Gastrocnemius medialis (tissue), 4 donors: Measurements from ENCODE around the gene PRPH2. TPM values are rescaled to one million over a fixed set of nuclear protein-coding genes. Genes with fewer than 3 reads are reported as not detected.

Experiments used
- ATAC-seq, 2 donors: fragments of 150-250 bp; one replicate each; pipeline ENCODE4 v1.9.1; 2016
- DNase-seq, 2 donors: peaks; one replicate each; pipeline ENCODE4 v3.0.0-alpha.2; 2019
- H3K27ac ChIP-seq, 4 donors: fragments of 200-600 bp; sonication (generic); 1 replicate in 1 of 4; 2 replicates in 3 of 4; pipeline ENCODE4 v1.5.1; 2016 to 2018; ENCODE audit warnings: mild to moderate bottlenecking in 2 of 4, moderate library complexity in 1 of 4
- H3K27me3 ChIP-seq, 3 donors: fragments of 200-600 bp; sonication (generic) in 2 of 3; 1 replicate in 1 of 3; 2 replicates in 2 of 3; pipeline versions ENCODE4 v1.5.1 to v1.6.0; 2016 to 2019; ENCODE audit warnings: mild to moderate bottlenecking in 1 of 3, moderate library complexity in 1 of 3
- H3K36me3 ChIP-seq, 2 donors: fragments of 200-600 bp; sonication (generic) in 1 of 2; one replicate each; pipeline ENCODE4 v1.5.1; 2017 to 2018
- H3K4me1 ChIP-seq, 2 donors: fragments of 200-600 bp; sonication (generic) in 1 of 2; one replicate each; pipeline ENCODE4 v1.5.1; 2016 to 2017; ENCODE audit warnings: mild to moderate bottlenecking in 2 of 2
- H3K4me3 ChIP-seq, 4 donors: fragments of 200-600 bp; sonication (generic) in 3 of 4; 1 replicate in 1 of 4; 2 replicates in 3 of 4; pipeline ENCODE4 v1.5.1; 2016 to 2019; ENCODE audit warnings: mild to moderate bottlenecking in 2 of 4
- H3K9me3 ChIP-seq, 3 donors: fragments of 200-600 bp; sonication (generic) in 2 of 3; 1 replicate in 1 of 3; 2 replicates in 2 of 3; pipeline ENCODE4 v1.5.1; 2016 to 2019
- POLR2A ChIP-seq, 2 donors: fragments of 450-650 bp; IDR thresholded peaks; one replicate each; pipeline ENCODE4 v1.6.1; 2017; ENCODE audit warnings: antibody characterized with exemption in 2 of 2, mild to moderate bottlenecking in 2 of 2, moderate library complexity in 2 of 2
- in situ Hi-C, 4 donors: fragments of 200-750 bp; cut with MboI; loops; one replicate each; pipeline versions ENCODE4 v1.15.0 to v1.8.0; 2017; ENCODE audit warnings: low sequenced_read_pairs in 4 of 4
- intact Hi-C: fragments of 100-400 bp; cut with DNase I; formaldehyde crosslinking; loops from one replicate; pipeline ENCODE4 v1.15.1; 2023; ENCODE audit warnings: low total_unique reads
- total RNA-seq, 4 donors: library from RNA; depleted of rRNA; stranded (reverse); fragments of >200 nt; gene quantifications; one replicate each; pipeline versions ENCODE4 v1.1.0 to v1.2.3, GENCODE V29; 2016
- TF ChIP-seq, protein P1 (sequence below), 5 experiments: fragments of 450-650 bp in 3 of 5; fragments of 200-600 bp in 2 of 5; sonication (generic) in 2 of 5; IDR thresholded peaks in 4 of 5; conservative IDR thresholded peaks in 1 of 5; 1 replicate in 4 of 5; 2 replicates in 1 of 5; pipeline ENCODE4 v1.5.1; 2016 to 2019; ENCODE audit warnings: antibody characterized with exemption in 5 of 5, mild to moderate bottlenecking in 3 of 5, moderate library complexity in 3 of 5

PRPH2 gene
- total RNA-seq, 4 donors from 2014 or later, result 0.16 to 3.8 (median 1.8) TPM

DNA sequence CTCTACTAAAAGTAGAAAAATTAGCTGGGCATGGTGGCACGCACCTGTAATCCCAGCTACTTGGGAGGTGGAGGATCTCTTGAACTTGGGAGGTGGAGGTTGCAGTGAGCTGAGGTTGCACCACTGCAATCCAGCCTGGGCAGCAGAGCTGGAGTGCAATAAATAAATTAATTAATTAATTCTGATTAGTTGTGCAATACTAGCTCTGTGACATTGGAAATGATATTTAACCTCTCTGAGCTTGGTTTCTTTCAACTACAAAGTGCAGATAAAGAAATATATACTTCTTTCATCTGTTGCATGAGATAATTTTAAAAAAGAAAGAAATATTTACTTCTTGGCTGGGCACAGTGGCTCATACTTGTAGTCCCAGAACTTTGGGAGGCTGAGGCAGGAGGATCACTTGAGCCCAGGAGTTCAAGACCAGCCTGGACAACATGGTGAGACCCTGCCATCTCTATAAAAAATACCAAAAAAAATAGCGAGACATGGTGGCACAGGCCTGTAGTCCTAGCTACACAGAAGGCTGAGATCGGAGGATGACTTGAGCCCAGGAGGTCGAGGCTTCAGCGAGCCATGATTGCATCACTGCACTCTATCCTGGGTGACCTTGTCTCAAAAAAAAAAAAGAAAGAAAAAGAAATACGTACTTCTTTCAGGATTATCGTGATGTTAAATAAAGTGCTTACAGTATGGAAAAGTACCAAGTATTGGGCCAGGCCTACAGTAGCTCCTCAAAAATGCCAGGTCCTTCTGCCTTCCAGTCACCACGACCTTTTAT lies 39.1 kb upstream of the PRPH2 start:
- DNase-seq (no peak), ATAC-seq (no peak)
- Histone ChIP-seq H3K27ac (no peak overlapping the region), H3K4me3 (no peak overlapping the region), H3K27me3 (no peaks in the 10 kb centered on the region), H3K9me3 (no peaks in the 10 kb centered on the region), H3K36me3 (no peaks in the 10 kb centered on the region), H3K4me1 (peaks cover 14 to 25% of the 10 kb centered on the region in 2 donors)
- TF ChIP-seq, protein P1, sequence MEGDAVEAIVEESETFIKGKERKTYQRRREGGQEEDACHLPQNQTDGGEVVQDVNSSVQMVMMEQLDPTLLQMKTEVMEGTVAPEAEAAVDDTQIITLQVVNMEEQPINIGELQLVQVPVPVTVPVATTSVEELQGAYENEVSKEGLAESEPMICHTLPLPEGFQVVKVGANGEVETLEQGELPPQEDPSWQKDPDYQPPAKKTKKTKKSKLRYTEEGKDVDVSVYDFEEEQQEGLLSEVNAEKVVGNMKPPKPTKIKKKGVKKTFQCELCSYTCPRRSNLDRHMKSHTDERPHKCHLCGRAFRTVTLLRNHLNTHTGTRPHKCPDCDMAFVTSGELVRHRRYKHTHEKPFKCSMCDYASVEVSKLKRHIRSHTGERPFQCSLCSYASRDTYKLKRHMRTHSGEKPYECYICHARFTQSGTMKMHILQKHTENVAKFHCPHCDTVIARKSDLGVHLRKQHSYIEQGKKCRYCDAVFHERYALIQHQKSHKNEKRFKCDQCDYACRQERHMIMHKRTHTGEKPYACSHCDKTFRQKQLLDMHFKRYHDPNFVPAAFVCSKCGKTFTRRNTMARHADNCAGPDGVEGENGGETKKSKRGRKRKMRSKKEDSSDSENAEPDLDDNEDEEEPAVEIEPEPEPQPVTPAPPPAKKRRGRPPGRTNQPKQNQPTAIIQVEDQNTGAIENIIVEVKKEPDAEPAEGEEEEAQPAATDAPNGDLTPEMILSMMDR (IDR thresholded peaks at IDR 0.05 in 4 of 5, conservative IDR thresholded peaks at IDR 0.05 in 1 of 5), result no peak
- TF ChIP-seq POLR2A (IDR thresholded peaks at IDR 0.05), result no peak
- intact Hi-C loops (no loop called here), in situ Hi-C loops (no loop called here)

DNA sequence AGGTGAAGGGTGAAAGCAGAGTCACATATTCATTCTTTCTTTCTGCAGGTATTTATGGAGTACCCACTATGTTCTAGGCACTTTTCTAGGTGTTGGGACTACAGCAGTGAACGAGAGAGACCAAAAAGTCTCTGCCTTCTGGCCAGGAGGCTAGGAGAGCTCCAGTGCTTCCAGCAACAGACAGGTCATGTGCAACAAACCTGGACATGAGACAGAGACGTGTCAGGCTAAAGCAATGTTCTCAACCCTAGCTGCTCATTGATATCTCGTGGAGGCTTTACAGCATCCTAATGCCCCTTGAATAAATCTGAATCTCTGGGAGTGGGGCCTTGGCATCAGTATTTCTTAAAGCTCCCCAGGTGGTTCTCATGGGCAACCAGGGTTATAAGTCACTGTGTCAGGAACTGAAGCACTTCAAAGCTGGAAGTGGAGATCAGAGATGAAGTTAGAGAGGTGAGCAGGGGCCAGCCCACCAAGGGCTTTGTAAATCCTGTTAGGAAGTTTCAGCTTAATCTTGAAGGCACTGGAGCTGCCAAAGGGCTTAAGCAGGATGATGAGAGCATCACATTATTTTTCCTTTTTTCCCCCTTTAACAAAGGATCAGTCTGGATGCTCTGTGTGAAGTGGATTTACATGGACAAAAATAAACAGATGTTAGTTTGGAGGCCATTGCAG lies 36.5 kb upstream of the PRPH2 start:
- Histone ChIP-seq H3K27ac (peak overlapping the region; percentile 7 to 65 (median 8)), H3K27me3 (no peaks in the 10 kb centered on the region), H3K4me3 (no peak overlapping the region), H3K36me3 (no peaks in the 10 kb centered on the region), H3K9me3 (no peaks in the 10 kb centered on the region), H3K4me1 (peaks cover 10 to 16% of the 10 kb centered on the region in 2 donors)
- in situ Hi-C loops (no loop called here), intact Hi-C loops (no loop called here)
- no peak for TF ChIP-seq POLR2A (IDR thresholded peaks at IDR 0.05)
- TF ChIP-seq, protein P1 (IDR thresholded peaks at IDR 0.05 in 4 of 5, conservative IDR thresholded peaks at IDR 0.05 in 1 of 5), result no peak
- DNase-seq (peak in 1 of 2 donors; percentile 25), ATAC-seq (peak; percentile 75 to 89)

DNA sequence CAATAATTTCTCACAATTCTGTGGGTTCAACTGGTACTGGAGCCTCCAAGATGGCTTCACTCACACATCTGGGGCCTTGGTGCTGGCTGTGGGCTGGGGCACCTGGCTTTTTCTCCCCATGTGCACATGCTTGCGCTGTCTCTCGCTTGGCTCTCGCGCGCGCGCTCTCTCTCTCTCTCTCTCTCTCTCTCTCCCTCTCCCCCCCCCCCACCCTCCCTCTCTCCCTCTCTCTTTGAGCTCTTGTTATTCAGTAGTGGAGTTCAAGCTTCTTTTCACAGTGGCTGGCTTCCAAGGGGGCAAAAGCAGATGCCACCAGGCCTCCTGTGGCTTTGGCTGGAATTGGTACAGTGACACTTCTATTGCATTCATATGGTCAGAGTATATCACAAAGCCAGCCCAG lies 34.3 kb upstream of the PRPH2 start:
- Histone ChIP-seq H3K4me1 (peaks cover 10 to 16% of the 10 kb centered on the region in 2 donors), H3K27ac (no peak overlapping the region), H3K4me3 (no peak overlapping the region), H3K36me3 (no peaks in the 10 kb centered on the region), H3K9me3 (no peaks in the 10 kb centered on the region), H3K27me3 (no peaks in the 10 kb centered on the region)
- TF ChIP-seq, protein P1 (IDR thresholded peaks at IDR 0.05 in 4 of 5, conservative IDR thresholded peaks at IDR 0.05 in 1 of 5), result no peak
- TF ChIP-seq POLR2A (IDR thresholded peaks at IDR 0.05), result no peak
- DNase-seq, result no peak
- no peak for ATAC-seq
- intact Hi-C loops, result no loop called here
- in situ Hi-C loops, result no loop called here

DNA sequence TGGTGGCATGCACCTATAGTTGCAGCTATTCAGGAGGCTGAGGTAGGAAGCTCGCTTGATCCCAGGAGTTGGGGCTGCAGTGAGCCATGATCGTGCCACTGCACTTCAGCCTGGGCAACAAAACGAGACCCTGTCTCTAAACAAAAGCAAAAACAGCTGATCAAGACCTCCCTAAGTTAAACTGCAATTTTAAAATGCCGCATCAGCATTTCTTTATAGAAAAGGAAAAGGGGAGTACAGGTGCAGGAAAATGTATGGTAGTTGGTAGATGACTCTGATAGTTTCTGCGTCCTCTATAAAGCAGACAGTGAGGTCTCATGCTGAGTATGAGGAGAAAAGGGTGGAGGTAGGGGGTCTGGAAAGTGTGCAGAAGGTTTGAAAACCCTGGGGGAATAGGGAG lies 32.4 kb upstream of the PRPH2 start:
- in situ Hi-C loops (no loop called here), intact Hi-C loops (no loop called here)
- Histone ChIP-seq H3K4me1 (peaks cover 10 to 16% of the 10 kb centered on the region in 2 donors), H3K36me3 (no peaks in the 10 kb centered on the region), H3K27me3 (no peaks in the 10 kb centered on the region), H3K9me3 (no peaks in the 10 kb centered on the region), H3K27ac (no peak overlapping the region), H3K4me3 (no peak overlapping the region)
- DNase-seq (no peak), ATAC-seq (no peak)
- no peak for TF ChIP-seq POLR2A (IDR thresholded peaks at IDR 0.05)
- TF ChIP-seq, protein P1 (IDR thresholded peaks at IDR 0.05 in 4 of 5, conservative IDR thresholded peaks at IDR 0.05 in 1 of 5), result no peak
